Lower leg skin (tissue), 4 donors: ENCODE measurements around the gene GRB7. TPM values are rescaled to one million over a fixed set of nuclear protein-coding genes. Genes with fewer than 3 reads are reported as not detected.
A peak's percentile ranks its signal among the peaks of the same experiment; 100 is the strongest.

ENCODE experiments used
- DNase-seq, 2 donors: peaks; one replicate each; pipeline ENCODE4 v3.0.0-alpha.2; 2019; ENCODE audit warnings: low spot score in 2 of 2
- H3K4me3 ChIP-seq: fragments of 200-600 bp; sonication (generic); 2 replicates; pipeline ENCODE4 v1.5.1; 2017; ENCODE audit warnings: mild to moderate bottlenecking, low read depth; ENCODE audit not compliant: poor library complexity, severe bottlenecking
- CTCF ChIP-seq, 3 donors: fragments of 450-650 bp; IDR thresholded peaks; one replicate each; pipeline ENCODE4 v1.5.1; 2016; ENCODE audit warnings: antibody characterized with exemption in 3 of 3, mild to moderate bottlenecking in 3 of 3, moderate library complexity in 2 of 3
- POLR2A ChIP-seq, 2 donors: fragments of 450-650 bp; IDR thresholded peaks; one replicate each; pipeline ENCODE4 v1.6.1; 2016 to 2017; ENCODE audit warnings: antibody characterized with exemption in 2 of 2, mild to moderate bottlenecking in 1 of 2, moderate library complexity in 1 of 2
- WGBS, 2 donors: methylation state at CpG; one replicate each; pipeline ENCODE4 v1.1.5; 2018; 5-methylcytosine and 5-hydroxymethylcytosine counted together
- intact Hi-C: fragments of 100-400 bp; cut with DNase I; formaldehyde crosslinking; loops from one replicate; pipeline ENCODE4 v1.15.0; 2023; ENCODE audit warnings: low total_unique reads
- total RNA-seq, 4 donors: library from RNA; depleted of rRNA; stranded (reverse); fragments of >200 nt; gene quantifications; one replicate each; pipeline ENCODE4 v1.1.0, GENCODE V29; 2016

GRB7 gene
- total RNA-seq, 4 donors from 2014 or later, result 66.0 to 148 (median 97.4) TPM

DNA sequence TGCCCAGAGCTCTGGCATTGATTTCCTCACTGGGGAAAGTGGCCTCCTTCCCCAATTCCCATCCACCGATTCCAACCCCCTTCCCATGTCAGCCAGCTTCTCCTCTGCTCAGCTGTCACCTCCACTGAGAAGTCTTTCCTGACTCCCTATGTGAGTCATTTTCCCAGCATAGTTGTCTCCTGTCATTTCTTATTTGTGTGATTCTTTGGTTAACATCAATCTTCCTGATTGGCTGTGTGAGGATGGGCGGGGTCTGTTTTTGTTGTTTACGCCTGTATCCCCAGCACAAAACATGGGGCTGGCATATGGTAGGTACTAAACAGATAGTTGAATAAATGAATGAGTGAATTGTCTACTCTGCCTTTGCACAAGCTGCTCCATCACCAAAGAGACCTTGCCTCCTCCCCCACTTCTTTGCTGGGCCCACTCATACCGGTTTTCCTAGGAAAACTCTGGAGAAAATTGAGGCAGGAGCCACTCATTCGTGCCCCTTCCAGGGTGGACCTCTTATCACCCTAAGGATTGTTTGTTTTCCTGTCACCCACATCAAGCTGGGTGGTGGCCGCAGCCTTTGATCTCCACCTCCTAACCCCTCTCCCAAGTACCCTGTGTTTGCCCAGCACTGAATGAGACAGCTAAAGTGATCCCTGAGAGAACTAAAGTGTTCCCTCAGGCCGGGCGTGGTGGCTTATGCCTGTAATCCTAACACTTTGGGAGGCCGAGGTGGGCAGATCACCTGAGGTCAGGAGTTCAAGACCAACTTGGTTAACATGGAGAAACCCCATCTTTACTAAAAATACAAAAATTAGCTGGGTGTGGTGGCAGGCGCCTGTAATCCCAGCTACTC is 1.2 kb upstream of the GRB7 start:
- intact Hi-C loops, result no loop called here
- TF ChIP-seq POLR2A (IDR thresholded peaks at IDR 0.05), result no peak
- no peak for TF ChIP-seq CTCF (IDR thresholded peaks at IDR 0.05)
- 70 to 78% methylated on average over 10 of the region's 10 CpGs for WGBS, 2 donors
- DNase-seq, result no peak
- H3K4me3 ChIP-seq, result no peak overlapping the region

DNA sequence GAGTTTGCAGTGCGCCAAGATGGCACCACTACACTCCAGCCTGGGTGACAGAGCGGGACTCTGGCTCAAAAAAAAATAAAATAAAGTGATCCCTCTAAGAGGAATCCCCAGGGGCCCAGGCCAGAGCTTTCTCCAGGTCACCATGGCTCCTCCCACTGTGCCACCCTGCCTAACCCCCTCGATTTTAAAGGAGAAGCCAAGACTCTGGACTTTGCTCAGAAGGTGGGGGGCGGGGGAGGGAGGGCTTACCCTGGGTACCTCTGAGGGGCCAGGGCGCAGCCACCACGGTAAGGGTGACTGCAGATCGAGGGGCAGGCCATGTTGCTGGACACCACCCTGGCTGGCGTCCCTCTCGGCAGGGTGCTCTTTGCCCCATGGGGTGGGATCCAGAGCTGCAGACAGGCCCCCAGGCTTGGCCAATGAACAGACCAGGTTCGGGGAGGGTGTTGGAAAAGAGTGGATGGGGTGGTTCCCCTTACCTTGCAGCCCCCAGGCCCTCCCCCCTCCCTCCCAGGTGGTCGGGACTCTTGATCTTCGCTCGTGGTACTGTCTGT is 455 bp upstream of the GRB7 start:
- 40% methylated on average over 11 to 13 of the region's 13 CpGs for WGBS, 2 donors
- intact Hi-C loops, result no loop called here
- no peak overlapping the region for H3K4me3 ChIP-seq
- TF ChIP-seq POLR2A (IDR thresholded peaks at IDR 0.05), result no peak
- no peak for TF ChIP-seq CTCF (IDR thresholded peaks at IDR 0.05)
- no peak for DNase-seq

- peak in 1 of 2 donors; percentile 50 for DNase-seq
- TF ChIP-seq CTCF (IDR thresholded peaks at IDR 0.05) (no peak), POLR2A (IDR thresholded peaks at IDR 0.05) (no peak)
- WGBS, 2 donors, result 0% methylated on average over 12 to 13 of the region's 13 CpGs
- H3K4me3 ChIP-seq, result peak overlapping the region; percentile 31
- intact Hi-C loops, result no loop called here
Observed at GRCh38 chr17:39738568-39738901, 797 bp downstream of the GRB7 start.

DNA sequence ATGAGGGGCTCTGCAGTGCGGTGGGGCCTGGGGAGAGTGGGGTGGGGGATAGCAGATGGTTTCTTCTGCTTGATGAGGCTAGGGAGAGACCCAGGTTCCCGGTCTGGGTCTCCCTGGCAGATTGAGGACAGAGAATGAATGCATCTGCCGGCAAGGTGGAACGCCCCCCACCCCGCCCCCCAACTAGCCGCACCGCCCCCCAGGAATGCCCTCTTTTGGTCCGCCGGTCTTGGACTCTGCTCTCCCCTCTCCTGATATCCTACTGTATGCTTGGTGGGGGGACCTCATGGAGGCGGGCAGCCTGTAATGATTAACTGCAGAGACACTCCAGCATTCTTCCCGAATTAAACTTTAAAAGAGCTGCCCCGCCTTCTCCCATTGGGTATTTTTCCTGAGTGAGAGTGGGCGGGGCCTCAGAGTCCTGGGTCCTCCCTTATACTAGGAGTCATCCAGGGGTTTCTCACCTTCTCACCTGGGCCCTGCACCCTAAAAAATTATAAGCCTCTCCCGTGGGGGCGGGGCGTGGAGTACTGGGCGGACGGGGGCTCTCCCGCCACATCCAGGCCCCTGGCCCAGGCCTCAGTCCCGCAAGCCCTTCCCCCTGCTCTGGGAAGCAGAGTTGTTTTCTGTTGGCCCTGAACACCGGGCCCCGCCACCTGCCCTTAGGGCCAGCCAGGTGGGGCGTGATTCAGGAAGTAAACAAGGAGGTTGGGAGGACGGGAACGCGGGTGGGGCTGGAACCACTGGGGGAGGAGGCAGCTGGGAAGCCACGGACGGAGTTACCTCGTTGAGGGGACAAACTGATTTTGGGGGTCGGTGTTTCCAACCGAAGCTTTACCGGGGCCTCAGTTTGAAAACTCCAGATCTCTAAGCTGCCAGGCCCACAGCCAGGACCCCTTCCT is 1.5 kb downstream of the GRB7 start:
- TF ChIP-seq POLR2A (IDR thresholded peaks at IDR 0.05) (no peak), CTCF (IDR thresholded peaks at IDR 0.05) (no peak)
- intact Hi-C loops, result no loop called here
- peak; percentile 80 to 95 for DNase-seq
- H3K4me3 ChIP-seq, result peak overlapping the region; percentile 31
- 3 to 14% methylated on average over 23 to 25 of the region's 32 CpGs for WGBS, 2 donors

DNA sequence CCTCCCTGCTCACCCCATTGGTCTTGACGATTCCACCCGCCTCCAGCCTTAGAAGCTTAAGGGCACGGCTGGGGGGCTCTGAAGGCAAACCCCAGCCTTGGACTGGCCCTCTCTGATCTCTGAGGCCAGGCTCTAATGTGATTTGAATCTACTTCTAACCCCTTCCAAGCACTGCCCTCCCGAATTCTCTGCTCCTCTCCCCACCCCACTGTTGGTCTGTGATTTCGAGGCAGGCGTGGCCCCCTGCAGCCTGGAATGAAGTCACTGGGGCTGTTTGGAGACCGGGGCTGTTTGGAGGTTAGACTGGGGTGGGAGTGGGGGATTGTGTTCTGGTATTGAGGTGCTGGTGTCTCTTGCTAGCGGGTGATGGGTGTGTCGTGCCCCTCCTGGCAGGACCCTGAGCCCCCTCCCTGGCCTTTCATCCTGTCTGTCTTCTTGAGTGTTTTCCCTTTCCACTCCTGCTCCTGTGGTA is 2.2 kb downstream of the GRB7 start:
- peak overlapping the region; percentile 9 for H3K4me3 ChIP-seq
- 22 to 31% methylated on average over 9 of the region's 9 CpGs for WGBS, 2 donors
- intact Hi-C loops, result no loop called here
- no peak for TF ChIP-seq POLR2A (IDR thresholded peaks at IDR 0.05)
- no peak for TF ChIP-seq CTCF (IDR thresholded peaks at IDR 0.05)
- DNase-seq, result no peak
